ENCODE measurements around the gene CUZD1.

DNA sequence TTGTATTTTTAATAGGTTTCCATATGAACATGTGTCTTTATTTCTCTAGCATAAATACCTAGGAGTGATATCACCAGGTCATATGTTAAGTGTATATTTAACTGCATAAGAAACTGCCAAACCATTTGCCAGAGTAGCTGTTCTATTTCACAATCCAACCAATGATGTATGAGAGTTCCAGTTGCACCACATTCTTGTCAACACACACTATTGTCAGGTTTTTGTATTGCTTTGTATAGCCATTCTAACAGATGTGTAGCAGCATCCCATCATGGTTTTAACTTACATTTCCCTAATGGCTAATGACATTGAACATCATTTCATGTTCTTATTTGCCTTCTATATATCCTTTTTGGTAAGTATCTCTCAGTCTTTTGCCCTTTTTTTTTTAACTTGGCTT lies 4.1 kb downstream of the CUZD1 start:
- TF ChIP-seq, protein P1, sequence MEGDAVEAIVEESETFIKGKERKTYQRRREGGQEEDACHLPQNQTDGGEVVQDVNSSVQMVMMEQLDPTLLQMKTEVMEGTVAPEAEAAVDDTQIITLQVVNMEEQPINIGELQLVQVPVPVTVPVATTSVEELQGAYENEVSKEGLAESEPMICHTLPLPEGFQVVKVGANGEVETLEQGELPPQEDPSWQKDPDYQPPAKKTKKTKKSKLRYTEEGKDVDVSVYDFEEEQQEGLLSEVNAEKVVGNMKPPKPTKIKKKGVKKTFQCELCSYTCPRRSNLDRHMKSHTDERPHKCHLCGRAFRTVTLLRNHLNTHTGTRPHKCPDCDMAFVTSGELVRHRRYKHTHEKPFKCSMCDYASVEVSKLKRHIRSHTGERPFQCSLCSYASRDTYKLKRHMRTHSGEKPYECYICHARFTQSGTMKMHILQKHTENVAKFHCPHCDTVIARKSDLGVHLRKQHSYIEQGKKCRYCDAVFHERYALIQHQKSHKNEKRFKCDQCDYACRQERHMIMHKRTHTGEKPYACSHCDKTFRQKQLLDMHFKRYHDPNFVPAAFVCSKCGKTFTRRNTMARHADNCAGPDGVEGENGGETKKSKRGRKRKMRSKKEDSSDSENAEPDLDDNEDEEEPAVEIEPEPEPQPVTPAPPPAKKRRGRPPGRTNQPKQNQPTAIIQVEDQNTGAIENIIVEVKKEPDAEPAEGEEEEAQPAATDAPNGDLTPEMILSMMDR (IDR thresholded peaks at IDR 0.05; ENCODE audit: low read length): no peak
- TF ChIP-seq EZH2 (IDR thresholded peaks at IDR 0.05; ENCODE audit: borderline replicate concordance, low read length): no peak
